ENCODE data around the gene TMEM100. TPM values are rescaled to one million over a fixed set of nuclear protein-coding genes. Genes with fewer than 3 reads are reported as not detected.

The TMEM100 gene
- total RNA-seq, 4 donors from 2014 or later, result 2.8 to 26.3 (median 6.2) TPM

DNA sequence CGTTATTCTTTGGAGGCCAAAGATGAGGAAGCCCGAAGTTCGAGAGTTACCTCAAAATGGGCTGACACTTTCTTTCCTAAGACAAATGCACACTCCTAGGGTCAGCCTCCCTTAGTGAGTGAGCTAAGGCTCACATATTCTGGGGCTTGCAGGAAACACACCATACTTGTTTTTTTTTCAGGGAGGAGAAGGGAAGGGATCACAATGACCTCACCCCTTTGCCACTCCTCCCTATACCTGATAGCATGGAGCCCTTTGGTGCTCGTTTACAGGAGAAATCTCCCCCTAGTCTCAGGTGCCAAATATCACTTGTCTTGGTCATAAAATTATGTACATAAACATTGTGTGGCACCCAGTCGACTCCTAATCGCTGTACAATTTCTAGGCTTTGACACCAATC, 4.6 kb upstream of the TMEM100 start:
- H3K4me1 ChIP-seq, result no peaks in the 10 kb centered on the region
- H3K9me3 ChIP-seq, result no peaks in the 10 kb centered on the region
- no peak overlapping the region for H3K4me3 ChIP-seq
- DNase-seq, result no peak
- H3K27me3 ChIP-seq, result no peaks in the 10 kb centered on the region
- intact Hi-C loops (cut with DNase I; ENCODE audit: low total_unique reads), result no loop called here
- TF ChIP-seq, protein P1, sequence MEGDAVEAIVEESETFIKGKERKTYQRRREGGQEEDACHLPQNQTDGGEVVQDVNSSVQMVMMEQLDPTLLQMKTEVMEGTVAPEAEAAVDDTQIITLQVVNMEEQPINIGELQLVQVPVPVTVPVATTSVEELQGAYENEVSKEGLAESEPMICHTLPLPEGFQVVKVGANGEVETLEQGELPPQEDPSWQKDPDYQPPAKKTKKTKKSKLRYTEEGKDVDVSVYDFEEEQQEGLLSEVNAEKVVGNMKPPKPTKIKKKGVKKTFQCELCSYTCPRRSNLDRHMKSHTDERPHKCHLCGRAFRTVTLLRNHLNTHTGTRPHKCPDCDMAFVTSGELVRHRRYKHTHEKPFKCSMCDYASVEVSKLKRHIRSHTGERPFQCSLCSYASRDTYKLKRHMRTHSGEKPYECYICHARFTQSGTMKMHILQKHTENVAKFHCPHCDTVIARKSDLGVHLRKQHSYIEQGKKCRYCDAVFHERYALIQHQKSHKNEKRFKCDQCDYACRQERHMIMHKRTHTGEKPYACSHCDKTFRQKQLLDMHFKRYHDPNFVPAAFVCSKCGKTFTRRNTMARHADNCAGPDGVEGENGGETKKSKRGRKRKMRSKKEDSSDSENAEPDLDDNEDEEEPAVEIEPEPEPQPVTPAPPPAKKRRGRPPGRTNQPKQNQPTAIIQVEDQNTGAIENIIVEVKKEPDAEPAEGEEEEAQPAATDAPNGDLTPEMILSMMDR (IDR thresholded peaks at IDR 0.05), result no peak
- no peak for TF ChIP-seq POLR2A (IDR thresholded peaks at IDR 0.05)
- H3K27ac ChIP-seq, result no peak overlapping the region
- no peaks in the 10 kb centered on the region for H3K36me3 ChIP-seq

DNA sequence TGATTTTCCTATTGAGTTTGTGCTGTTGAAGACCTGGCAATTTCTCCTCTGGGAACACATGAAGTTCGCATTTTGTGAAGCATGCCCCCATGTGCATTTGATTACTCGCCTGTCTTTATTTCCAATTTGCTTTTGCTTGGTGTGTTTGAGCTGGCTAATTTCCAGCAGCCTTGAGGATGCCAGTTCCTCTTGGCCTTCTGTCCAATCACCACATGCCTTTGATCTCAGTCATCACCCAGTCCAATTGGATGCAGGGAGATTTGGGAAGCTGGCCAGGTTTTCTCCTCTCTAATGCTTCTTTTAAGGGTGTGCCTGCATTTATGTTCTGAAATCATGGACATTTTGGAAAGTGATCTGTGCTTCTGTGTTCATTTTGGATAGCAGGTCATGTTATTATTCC, 3.8 kb upstream of the TMEM100 start:
- no peaks in the 10 kb centered on the region for H3K27me3 ChIP-seq
- no peak overlapping the region for H3K27ac ChIP-seq
- H3K36me3 ChIP-seq, result no peaks in the 10 kb centered on the region
- peak; percentile 40 to 60 for DNase-seq
- intact Hi-C loops (cut with DNase I; ENCODE audit: low total_unique reads), result no loop called here
- no peaks in the 10 kb centered on the region for H3K9me3 ChIP-seq
- TF ChIP-seq POLR2A (IDR thresholded peaks at IDR 0.05), result no peak
- TF ChIP-seq, protein P1 (IDR thresholded peaks at IDR 0.05), result no peak
- no peak overlapping the region for H3K4me3 ChIP-seq
- no peaks in the 10 kb centered on the region for H3K4me1 ChIP-seq

DNA sequence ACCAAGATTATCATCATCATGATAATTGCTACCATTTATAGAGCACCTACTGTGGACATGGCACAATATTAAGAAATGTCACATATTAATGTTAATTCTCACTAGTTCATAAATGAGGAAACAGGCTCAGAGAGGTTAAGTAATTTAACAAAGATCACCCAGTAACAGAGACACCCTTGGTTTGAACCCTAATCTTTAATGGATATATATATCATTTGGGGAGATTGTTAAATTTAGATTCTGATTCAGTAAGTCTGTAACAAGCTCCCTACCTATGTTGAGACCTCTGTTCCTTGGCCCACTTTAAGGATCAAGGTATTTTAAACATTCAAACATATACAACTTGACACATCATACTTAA, 804 bp upstream of the TMEM100 start:
- DNase-seq, result no peak
- H3K4me1 ChIP-seq, result no peaks in the 10 kb centered on the region
- no peaks in the 10 kb centered on the region for H3K36me3 ChIP-seq
- intact Hi-C loops (cut with DNase I; ENCODE audit: low total_unique reads), result no loop called here
- H3K27ac ChIP-seq, result peak overlapping the region; percentile 60 to 71
- H3K9me3 ChIP-seq, result no peaks in the 10 kb centered on the region
- no peaks in the 10 kb centered on the region for H3K27me3 ChIP-seq
- TF ChIP-seq, protein P1 (IDR thresholded peaks at IDR 0.05), result no peak
- no peak for TF ChIP-seq POLR2A (IDR thresholded peaks at IDR 0.05)
- no peak overlapping the region for H3K4me3 ChIP-seq

DNA sequence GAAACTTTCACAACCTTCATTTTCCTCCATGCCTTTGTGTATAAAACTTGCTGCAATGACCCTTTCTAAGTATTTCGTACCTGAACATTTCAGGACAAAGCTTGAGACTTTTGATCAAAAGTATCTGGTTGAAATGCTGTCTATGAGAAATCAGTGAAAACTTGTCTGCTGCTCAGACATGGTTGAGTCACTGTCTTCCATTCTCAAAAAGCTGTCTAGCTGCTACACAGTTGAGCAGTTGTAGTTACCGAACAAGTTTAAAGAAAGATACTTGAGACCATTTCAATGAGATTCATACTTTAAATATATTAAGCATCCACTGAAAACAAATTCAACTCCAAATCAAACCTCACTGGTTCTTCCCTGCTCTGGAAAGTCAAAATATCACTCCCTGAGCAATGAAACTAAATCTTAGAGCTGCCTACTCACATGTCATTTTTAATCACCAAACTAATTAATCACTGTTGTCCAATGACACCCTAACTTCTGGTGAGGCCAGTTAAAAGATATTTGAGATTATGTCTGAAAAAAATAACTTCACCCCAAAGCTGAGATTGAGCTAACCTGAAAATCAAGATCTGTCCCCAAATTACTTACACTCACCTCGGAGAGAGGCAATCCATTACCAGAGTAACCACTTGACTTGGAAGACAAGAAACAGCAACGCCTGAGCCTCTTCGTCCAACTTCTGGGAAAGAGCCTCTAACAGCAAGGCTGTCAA, 488 bp downstream of the TMEM100 start:
- DNase-seq, result no peak
- no peak for TF ChIP-seq POLR2A (IDR thresholded peaks at IDR 0.05)
- TF ChIP-seq, protein P1 (IDR thresholded peaks at IDR 0.05), result no peak
- Histone ChIP-seq H3K4me3 (peak overlapping the region; percentile 2 to 17), H3K36me3 (no peaks in the 10 kb centered on the region), H3K9me3 (no peaks in the 10 kb centered on the region), H3K4me1 (no peaks in the 10 kb centered on the region), H3K27me3 (no peaks in the 10 kb centered on the region), H3K27ac (peak overlapping the region; percentile 60 to 71)
- intact Hi-C loops (cut with DNase I; ENCODE audit: low total_unique reads), result no loop called here

DNA sequence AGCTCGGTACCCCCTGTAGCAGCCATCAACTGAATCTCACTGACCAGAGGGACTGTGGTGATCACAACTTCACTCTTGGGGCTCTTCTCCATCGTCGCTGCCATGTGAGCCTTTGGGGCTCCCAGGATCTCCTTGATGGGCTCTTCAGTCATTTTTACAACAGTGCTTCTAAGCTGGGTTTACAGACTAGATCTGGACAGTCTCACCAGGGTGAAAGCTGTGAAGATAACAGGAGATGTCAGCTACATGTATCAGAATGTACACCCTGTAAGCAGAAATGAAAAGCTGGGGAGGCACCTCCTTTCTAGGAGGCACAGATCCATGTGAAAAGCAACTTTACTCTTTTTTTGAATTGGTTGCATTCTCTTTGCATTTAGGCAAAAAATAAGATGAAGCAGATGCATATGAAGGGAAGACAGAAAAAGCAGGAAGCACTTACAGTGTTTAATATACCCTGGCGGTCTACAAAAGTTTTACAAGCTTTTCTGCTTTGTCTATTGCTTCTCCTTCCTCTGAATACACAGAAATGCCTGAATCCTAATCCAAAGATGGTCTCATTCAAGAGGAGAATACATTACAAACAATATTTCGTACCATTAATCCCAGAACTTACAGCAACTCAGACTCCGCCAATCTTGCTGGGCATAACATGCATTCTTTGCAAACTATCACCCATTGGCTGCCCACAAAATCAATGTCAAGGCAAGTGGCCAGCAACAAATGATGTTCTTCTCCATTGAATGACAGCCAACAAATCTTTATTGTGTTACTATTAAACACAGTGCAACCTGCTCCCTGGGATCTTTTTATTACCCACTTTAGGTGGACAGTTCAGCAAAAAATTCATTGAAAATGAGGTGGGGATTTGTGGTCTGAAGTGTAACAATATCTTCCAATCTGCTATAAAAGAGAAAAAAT, 1.5 kb downstream of the TMEM100 start:
- Histone ChIP-seq H3K9me3 (no peaks in the 10 kb centered on the region), H3K36me3 (no peaks in the 10 kb centered on the region), H3K27ac (no peak overlapping the region), H3K4me3 (no peak overlapping the region), H3K4me1 (no peaks in the 10 kb centered on the region), H3K27me3 (no peaks in the 10 kb centered on the region)
- DNase-seq, result no peak
- intact Hi-C loops (cut with DNase I; ENCODE audit: low total_unique reads), result no loop called here
- no peak for TF ChIP-seq POLR2A (IDR thresholded peaks at IDR 0.05)
- TF ChIP-seq, protein P1 (IDR thresholded peaks at IDR 0.05), result no peak

Measured in uterus (tissue), 4 donors.